K562 (cell line): ENCODE data around the gene FGF1. TPM values are rescaled to one million over a fixed set of nuclear protein-coding genes. Genes with fewer than 3 reads are reported as not detected.

ENCODE experiments used
- ATAC-seq: fragments of 200-7000 bp; cut with Tn5 transposase; 3 replicates; pipeline ENCODE4 v1.9.1; 2020; ENCODE audit warnings: moderate library complexity
- BruUV-seq: library from RNA; stranded (reverse); fragments of 400-500 nt; replicated peaks from 2 replicates; lab custom pipeline; 2021; lab: Mats Ljungman, UMichigan
- CTCF ChIA-PET: fragments of 300-600 bp; formaldehyde crosslinking; extraction: SDS; loops from one replicate; lab custom pipeline; 2021; ENCODE audit warnings: low intra/inter-chr PET ratio; lab: Yijun Ruan, JAX
- POLR2A ChIA-PET: fragments of 300-600, 350-650 bp; sonication (Branson Sonifier 250); formaldehyde crosslinking; extraction: SDS; loops from one replicate; lab custom pipeline; 2021; ENCODE audit warnings: antibody characterized with exemption, inconsistent platforms; lab: Yijun Ruan, JAX
- DNase-seq, 4 experiments: peaks; one replicate each; pipeline versions ENCODE4 v3.0.0 to v3.0.0-alpha.2; 2011 to 2018; ENCODE audit warnings: low spot score in 3 of 4, mixed read lengths in 3 of 4; ENCODE audit errors: extremely low read depth in 1 of 4
- FAIRE-seq: peaks from 2 replicates; lab custom pipeline; 2011; peaks lifted over from hg19 to GRCh38; lab: Jason Lieb, UNC
- H2AFZ ChIP-seq: 2 replicates; pipeline ENCODE4 v1.6.0; 2011; ENCODE audit warnings: low read depth, low read length, control low read depth, inconsistent platforms
- H3K27ac ChIP-seq: fragments of 200-600 bp; 3 replicates; pipeline ENCODE4 v1.8.0; 2011; ENCODE audit warnings: low read depth, mild to moderate bottlenecking, control low read depth, inconsistent platforms, low read length, moderate library complexity, mixed read lengths; ENCODE audit errors: extremely low read depth
- H3K27me3 ChIP-seq, 2 experiments: fragments of 300-600 bp in 1 of 2; 2 replicates in 1 of 2; 3 replicates in 1 of 2; pipeline versions ENCODE4 v1.6.0 to v1.8.0; 2011; ENCODE audit warnings: inconsistent platforms in 2 of 2, low read length in 2 of 2, mild to moderate bottlenecking in 1 of 2, mixed read lengths in 1 of 2, moderate library complexity in 1 of 2; ENCODE audit not compliant: control insufficient read depth in 2 of 2, insufficient read depth in 2 of 2
- H3K36me3 ChIP-seq: fragments of 300-600 bp; 3 replicates; pipeline ENCODE4 v1.8.0; 2011; ENCODE audit warnings: mild to moderate bottlenecking, low read length, inconsistent platforms; ENCODE audit not compliant: control insufficient read depth, insufficient read depth
- H3K4me1 ChIP-seq, 2 experiments: fragments of 200-600 bp in 1 of 2; replicated peaks in 1 of 2; 2 replicates in 1 of 2; 3 replicates in 1 of 2; pipeline versions ENCODE4 v1.5.1 to v1.8.0; 2011; ENCODE audit warnings: inconsistent platforms in 2 of 2, low read length in 2 of 2, mild to moderate bottlenecking in 1 of 2, mixed read lengths in 1 of 2, moderate library complexity in 1 of 2; ENCODE audit not compliant: control insufficient read depth in 2 of 2, insufficient read depth in 2 of 2
- H3K4me2 ChIP-seq: 2 replicates; pipeline ENCODE4 v1.6.1; 2011; ENCODE audit warnings: low read length, control low read depth, inconsistent platforms, mixed read lengths; ENCODE audit not compliant: insufficient read depth
- H3K4me3 ChIP-seq: fragments of 200-600 bp; sonication (generic), shearing (Covaris generic); 2 replicates; pipeline ENCODE4 v1.5.1; 2016; ENCODE audit warnings: control low read depth, inconsistent platforms
- H3K79me2 ChIP-seq: fragments of 200-600 bp; 3 replicates; pipeline ENCODE4 v1.8.0; 2011; ENCODE audit warnings: low read length, inconsistent platforms; ENCODE audit not compliant: control insufficient read depth, insufficient read depth
- H3K9ac ChIP-seq, 2 experiments: 2 replicates each; pipeline versions ENCODE4 v1.6.0 to v1.6.1; 2011; ENCODE audit warnings: low read depth in 2 of 2, low read length in 2 of 2, control low read depth in 1 of 2, inconsistent platforms in 1 of 2, mild to moderate bottlenecking in 1 of 2, mixed read lengths in 1 of 2; ENCODE audit not compliant: insufficient read depth in 1 of 2
- H3K9me1 ChIP-seq: one replicate; pipeline ENCODE4 v1.6.0; 2011; ENCODE audit warnings: inconsistent platforms, mild to moderate bottlenecking, low read length, moderate library complexity; ENCODE audit not compliant: control insufficient read depth, insufficient read depth
- H3K9me3 ChIP-seq: replicated peaks from 2 replicates; pipeline ENCODE4 v1.5.1; 2011; ENCODE audit warnings: low read depth, low read length, inconsistent platforms; ENCODE audit not compliant: control insufficient read depth, insufficient read depth
- H4K20me1 ChIP-seq: replicated peaks from 2 replicates; pipeline ENCODE4 v1.6.1; 2011; ENCODE audit warnings: low read length, inconsistent platforms, mixed read lengths; ENCODE audit not compliant: control insufficient read depth, insufficient read depth
- BRF1 ChIP-seq: IDR thresholded peaks from 3 replicates; pipeline ENCODE4 v1.6.1; 2011; ENCODE audit warnings: borderline replicate concordance, mild to moderate bottlenecking; ENCODE audit not compliant: insufficient read length; ENCODE audit errors: extremely low read depth
- CHCHD3 ChIP-seq: fragments of 250-450 bp; sonication (Bioruptor Pico); IDR thresholded peaks from 2 replicates; pipeline ENCODE4 v2.1.2; 2022; ENCODE audit warnings: mild to moderate bottlenecking
- ELF2 ChIP-seq: fragments of 250-450 bp; sonication (Bioruptor Pico); IDR thresholded peaks from 2 replicates; pipeline ENCODE4 v1.5.0; 2021; ENCODE audit warnings: mild to moderate bottlenecking
- PATZ1 ChIP-seq: fragments of 250-450 bp; sonication (Bioruptor Pico); IDR thresholded peaks from 2 replicates; pipeline ENCODE4 v1.5.0; 2020; ENCODE audit warnings: mild to moderate bottlenecking, borderline replicate concordance
- RBFOX2 ChIP-seq: fragments of 200-400 bp; formaldehyde crosslinking; IDR thresholded peaks from 2 replicates; pipeline ENCODE4 v1.6.1; 2017; ENCODE audit warnings: low read depth, mild to moderate bottlenecking, low read length, moderate library complexity
- SMARCC2 ChIP-seq: fragments of 450-650 bp; IDR thresholded peaks from 2 replicates; pipeline ENCODE4 v1.6.1; 2017; ENCODE audit warnings: antibody characterized with exemption, moderate library complexity, mild to moderate bottlenecking, low read depth
- TCF3 ChIP-seq: sonication (generic); formaldehyde crosslinking; IDR thresholded peaks from 2 replicates; pipeline ENCODE4 v1.4.0; 2020; ENCODE audit warnings: mild to moderate bottlenecking, missing genetic modification reagents
- TFAM ChIP-seq: fragments of 250-450 bp; sonication (Bioruptor Pico); conservative IDR thresholded peaks from 2 replicates; pipeline ENCODE4 v1.5.0; 2021; ENCODE audit warnings: mild to moderate bottlenecking, moderate library complexity
- ZNF23 ChIP-seq: fragments of 250-450 bp; sonication (Bioruptor Pico); IDR thresholded peaks from 2 replicates; pipeline ENCODE4 v1.4.0; 2020; ENCODE audit warnings: mild to moderate bottlenecking
- ZNF444 ChIP-seq: fragments of 250-450 bp; sonication (Bioruptor Pico); IDR thresholded peaks from 2 replicates; pipeline ENCODE4 v1.4.0; 2020; ENCODE audit warnings: mild to moderate bottlenecking, moderate library complexity
- ZNF77 ChIP-seq: fragments of 250-450 bp; sonication (Bioruptor Pico); IDR thresholded peaks from 2 replicates; pipeline ENCODE4 v1.5.0; 2020
- WGBS: fragments of 100-300 bp; shearing (Covaris generic); methylation state at CpG from one replicate; pipeline ENCODE4 v1.1.6; 2016; ENCODE audit warnings: low coverage, mixed read lengths; ENCODE audit not compliant: insufficient coverage; ENCODE audit errors: missing lambda C conversion rate; 5-methylcytosine and 5-hydroxymethylcytosine counted together
- in situ Hi-C: fragments of 300-500 bp; cut with MboI; formaldehyde crosslinking; loops from 4 replicates; pipeline ENCODE4 v1.15.0; 2018; ENCODE audit warnings: inconsistent platforms, mixed read lengths
- intact Hi-C: fragments of 100-400 bp; cut with micrococcal nuclease; formaldehyde crosslinking; loops from 2 replicates; pipeline ENCODE4 v1.14.2; 2022
- polyA plus RNA-seq, 8 experiments: library from polyadenylated mRNA; depleted of rRNA in 4 of 8; stranded (reverse) in 5 of 8; unstranded in 3 of 8; fragments of >200 nt; fragmentation: Nextera tagmentation in 2 of 8; fragmentation: Illumina TruSeq in 1 of 8; extraction: Ambion mirVana in 2 of 8; extraction: Trizol in 1 of 8; gene quantifications; 2 replicates each; pipeline versions ENCODE4 v1.2.1 to v1.2.3, GENCODE V29; 2011 to 2014; ENCODE audit warnings: inconsistent platforms in 1 of 8, missing spikeins in 1 of 8
- total RNA-seq, 7 experiments: library from RNA; depleted of rRNA in 6 of 7; stranded (reverse); fragments of >200 nt in 6 of 7; fragmentation: Illumina TruSeq in 2 of 7; extraction: Trizol in 2 of 7; gene quantifications; 2 replicates each; pipeline versions ENCODE4 v1.2.1 to v1.2.3, GENCODE V29; 2011 to 2021; ENCODE audit warnings: low replicate concordance in 1 of 7
- TF ChIP-seq, protein P1 (sequence below), 2 experiments: fragments of 250-450 bp in 1 of 2; fragments of 450-650 bp in 1 of 2; sonication (Bioruptor Pico) in 1 of 2; IDR thresholded peaks; 2 replicates each; pipeline versions ENCODE4 v1.6.1 to v1.8.0; 2016 to 2021; ENCODE audit warnings: mild to moderate bottlenecking in 2 of 2, moderate library complexity in 2 of 2, missing compliant biosample characterization in 1 of 2, missing genetic modification characterization in 1 of 2
- TF ChIP-seq, protein P2 (sequence below): fragments of 250-450 bp; sonication (Bioruptor Pico); IDR thresholded peaks from 2 replicates; pipeline ENCODE4 v1.5.0; 2021
- TF ChIP-seq, protein P3 (sequence below): sonication (generic); formaldehyde crosslinking; IDR thresholded peaks from 2 replicates; pipeline ENCODE4 v1.9.0; 2022; ENCODE audit warnings: mild to moderate bottlenecking, missing genetic modification reagents

The FGF1 gene
- total and polyA plus RNA-seq, 9 of the 15 experiments (the other 6 are each of a cell fraction or from before 2014, with no cell fraction given): not detected

- Histone ChIP-seq H3K4me2 (no peak overlapping the region), H3K4me3 (no peak overlapping the region), H3K9ac (no peak overlapping the region), H3K27ac (no peak overlapping the region), H3K36me3 (no peaks in the 10 kb centered on the region), H2AFZ (no peak overlapping the region), H3K27me3 (peaks cover 8 to 23% of the 10 kb centered on the region in 2 experiments; a peak in 4 of 5 replicates), H3K79me2 (no peaks in the 10 kb centered on the region), H3K4me1 (no peaks in the 10 kb centered on the region), H3K9me1 (no peaks in the 10 kb centered on the region), H3K9me3 (no peaks in the 10 kb centered on the region), H4K20me1 (no peaks in the 10 kb centered on the region)
- in situ Hi-C loops: no loop called here
- no peak for FAIRE-seq
- ChIA-PET POLR2A (interaction anchor here (1.1 to 1.3 kb wide), 2 partner anchors 25 to 64 kb away, joined by 3 to 5 read pairs; no protein-coding TSS in a partner anchor), CTCF (no interaction called here)
- intact Hi-C loops: no loop called here
- 0% methylated on average over 5 of the region's 5 CpGs for WGBS
- no TSS peak for BruUV-seq
- ATAC-seq: no peak
- TF ChIP-seq, protein P1, sequence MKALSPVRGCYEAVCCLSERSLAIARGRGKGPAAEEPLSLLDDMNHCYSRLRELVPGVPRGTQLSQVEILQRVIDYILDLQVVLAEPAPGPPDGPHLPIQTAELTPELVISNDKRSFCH (CRISPR knock-in tag; IDR thresholded peaks at IDR 0.05): no peak
- TF ChIP-seq, protein P1 (tag; IDR thresholded peaks at IDR 0.05): no peak
- TF ChIP-seq PATZ1 (CRISPR knock-in tag): no peak
- TF ChIP-seq ZNF77 (CRISPR knock-in tag): no peak
- TF ChIP-seq, protein P2, sequence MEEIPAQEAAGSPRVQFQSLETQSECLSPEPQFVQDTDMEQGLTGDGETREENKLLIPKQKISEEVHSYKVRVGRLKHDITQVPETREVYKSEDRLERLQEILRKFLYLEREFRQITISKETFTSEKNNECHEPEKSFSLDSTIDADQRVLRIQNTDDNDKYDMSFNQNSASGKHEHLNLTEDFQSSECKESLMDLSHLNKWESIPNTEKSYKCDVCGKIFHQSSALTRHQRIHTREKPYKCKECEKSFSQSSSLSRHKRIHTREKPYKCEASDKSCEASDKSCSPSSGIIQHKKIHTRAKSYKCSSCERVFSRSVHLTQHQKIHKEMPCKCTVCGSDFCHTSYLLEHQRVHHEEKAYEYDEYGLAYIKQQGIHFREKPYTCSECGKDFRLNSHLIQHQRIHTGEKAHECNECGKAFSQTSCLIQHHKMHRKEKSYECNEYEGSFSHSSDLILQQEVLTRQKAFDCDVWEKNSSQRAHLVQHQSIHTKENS (CRISPR knock-in tag): no peak
- TF ChIP-seq, protein P3, sequence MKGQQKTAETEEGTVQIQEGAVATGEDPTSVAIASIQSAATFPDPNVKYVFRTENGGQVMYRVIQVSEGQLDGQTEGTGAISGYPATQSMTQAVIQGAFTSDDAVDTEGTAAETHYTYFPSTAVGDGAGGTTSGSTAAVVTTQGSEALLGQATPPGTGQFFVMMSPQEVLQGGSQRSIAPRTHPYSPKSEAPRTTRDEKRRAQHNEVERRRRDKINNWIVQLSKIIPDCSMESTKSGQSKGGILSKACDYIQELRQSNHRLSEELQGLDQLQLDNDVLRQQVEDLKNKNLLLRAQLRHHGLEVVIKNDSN (CRISPR knock-in tag): no peak
- no peak for TF ChIP-seq CHCHD3 (CRISPR knock-in tag)
- TF ChIP-seq SMARCC2: no peak
- no peak for TF ChIP-seq ZNF23
- TF ChIP-seq TCF3 (CRISPR knock-in tag): no peak
- TF ChIP-seq ELF2 (CRISPR knock-in tag): no peak
- TF ChIP-seq RBFOX2: no peak
- TF ChIP-seq ZNF444 (CRISPR knock-in tag): no peak
- TF ChIP-seq BRF1: no peak
- no peak for TF ChIP-seq TFAM (CRISPR knock-in tag)
- no peak for DNase-seq
Observed at GRCh38 chr5:142644127-142644526, 41.8 kb downstream of the FGF1 start.
